GM18517 (cell line): ENCODE measurements around the gene ERO1B.

Source experiments
- ATAC-seq: cut with Tn5 transposase; IDR thresholded peaks from one replicate; pipeline ENCODE4 v1.9.1; 2021; ENCODE audit warnings: mild to moderate bottlenecking, moderate library complexity; ENCODE audit not compliant: unreplicated experiment

Gene ERO1B

GRCh38 chr1:236301080-236301957, 19.6 kb upstream of the ERO1B start:
- no peak for ATAC-seq

DNA sequence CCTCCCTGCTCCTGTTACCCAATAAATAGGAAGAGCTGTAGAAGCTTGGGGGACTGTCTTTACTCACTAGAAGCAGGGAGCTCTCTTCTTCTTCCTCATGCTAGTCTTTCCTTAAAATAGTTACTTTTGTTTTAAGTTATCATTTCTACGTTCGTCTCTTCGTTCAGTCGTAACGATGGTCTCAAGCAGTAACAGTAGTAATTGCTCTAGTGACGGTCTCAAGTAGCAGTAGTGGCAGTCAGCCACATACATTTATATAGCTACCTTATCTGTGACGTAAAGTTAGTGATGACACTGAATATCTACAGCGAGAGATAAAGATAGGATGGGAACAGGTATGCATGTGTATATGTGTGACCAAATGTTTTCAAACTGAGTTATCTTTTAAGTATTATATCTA, 15.4 kb upstream of the ERO1B start:
- ATAC-seq: no peak

DNA sequence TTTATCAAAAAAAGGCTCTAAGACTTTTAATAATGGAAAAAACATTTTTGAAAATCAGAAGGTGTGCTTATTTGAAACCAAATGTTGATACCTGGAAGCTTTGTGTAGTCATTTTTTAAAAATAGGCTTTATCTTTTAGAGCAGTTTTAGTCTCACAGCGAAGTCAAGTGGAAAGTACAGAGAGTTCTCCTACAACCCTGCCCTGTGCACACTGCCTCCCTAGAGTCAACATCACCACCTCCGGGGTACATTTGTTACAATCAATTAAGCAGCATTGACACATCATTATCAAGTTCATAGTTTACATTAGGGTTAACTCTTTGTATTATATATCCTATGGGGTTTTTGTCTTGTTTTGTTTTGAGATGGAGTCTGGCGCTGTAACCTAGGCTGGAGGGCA, 10.7 kb upstream of the ERO1B start:
- ATAC-seq: no peak

GRCh38 chr1:236289492-236290131, 7.9 kb upstream of the ERO1B start:
- no peak for ATAC-seq

DNA sequence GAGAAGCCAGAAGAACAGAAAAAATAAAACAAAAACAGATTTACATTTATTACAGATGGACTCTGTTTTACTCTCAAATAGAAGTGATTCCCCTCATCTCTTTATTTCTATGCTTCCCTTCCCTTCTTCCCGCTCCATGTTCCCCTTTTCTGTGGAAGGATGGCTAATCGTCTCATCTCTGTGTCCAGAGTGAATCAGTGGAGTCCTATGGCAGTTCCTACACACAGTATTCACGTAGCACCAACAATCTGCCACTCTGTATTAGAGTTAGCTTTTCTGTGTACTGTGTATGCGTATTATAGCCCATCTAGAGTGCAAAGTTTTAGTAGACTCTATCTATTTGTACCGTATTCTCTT, 6.8 kb upstream of the ERO1B start:
- no peak for ATAC-seq

- ATAC-seq: no peak
Observed at GRCh38 chr1:236287757-236288619, 6.2 kb upstream of the ERO1B start.

DNA sequence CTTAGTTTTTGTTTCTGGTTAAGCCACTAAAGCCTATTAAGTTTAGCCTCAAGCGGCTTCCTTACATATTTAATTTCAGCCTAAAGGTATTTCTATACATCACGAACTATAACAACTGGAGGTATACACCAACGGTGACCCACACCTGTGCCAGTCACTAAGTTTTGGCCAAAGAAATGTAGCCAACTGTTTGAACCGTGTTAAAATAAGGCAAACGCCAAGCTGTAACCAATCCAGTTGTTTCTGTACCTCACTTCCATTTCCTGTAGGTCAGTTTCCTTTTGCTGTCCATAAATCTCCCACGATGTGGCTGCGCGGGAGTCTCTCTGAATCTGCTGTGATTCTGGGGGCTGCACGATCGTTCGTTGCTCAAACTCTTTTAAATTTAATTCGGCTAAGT, 5.6 kb upstream of the ERO1B start:
- no peak for ATAC-seq

GRCh38 chr1:236284291-236284721, 2.5 kb upstream of the ERO1B start:
- peak; percentile 55 for ATAC-seq

DNA sequence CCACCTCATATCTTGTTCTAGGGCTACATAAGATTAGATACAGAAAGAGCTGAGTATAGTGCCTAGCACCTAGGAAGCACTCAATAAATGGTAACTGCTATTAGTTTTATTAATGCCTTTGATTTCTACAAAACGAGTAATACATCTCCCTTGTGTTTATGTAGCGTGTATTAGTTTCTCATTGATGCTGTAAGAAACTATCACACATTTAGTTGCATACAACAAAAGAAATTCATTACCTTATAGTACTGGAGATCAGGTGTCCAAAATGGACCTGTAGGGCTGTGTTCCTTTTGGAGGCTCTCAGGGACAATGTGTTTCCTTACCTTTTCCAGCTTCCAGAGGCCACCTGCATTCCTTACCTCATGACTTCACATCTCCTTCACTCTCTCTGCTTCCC, 961 bp upstream of the ERO1B start:
- no peak for ATAC-seq

DNA sequence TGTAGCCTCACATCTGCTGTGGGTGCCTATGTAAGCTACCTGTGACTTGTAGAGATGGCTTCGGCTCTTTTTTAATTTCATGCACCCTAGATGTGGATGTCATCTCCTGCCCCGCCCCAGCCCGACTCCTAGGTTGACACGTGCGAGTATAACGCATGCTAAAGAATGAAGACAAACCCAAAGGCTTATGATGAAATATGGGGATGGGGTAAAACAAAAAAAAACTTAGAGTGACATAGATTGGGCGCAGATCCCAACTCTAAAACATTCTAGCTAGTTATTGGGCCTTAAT, 613 bp upstream of the ERO1B start:
- ATAC-seq: no peak

- ATAC-seq: no peak
Observed at GRCh38 chr1:236281198-236281653, 532 bp downstream of the ERO1B start.

GRCh38 chr1:236280438-236281197, 1.1 kb downstream of the ERO1B start:
- ATAC-seq: no peak

DNA sequence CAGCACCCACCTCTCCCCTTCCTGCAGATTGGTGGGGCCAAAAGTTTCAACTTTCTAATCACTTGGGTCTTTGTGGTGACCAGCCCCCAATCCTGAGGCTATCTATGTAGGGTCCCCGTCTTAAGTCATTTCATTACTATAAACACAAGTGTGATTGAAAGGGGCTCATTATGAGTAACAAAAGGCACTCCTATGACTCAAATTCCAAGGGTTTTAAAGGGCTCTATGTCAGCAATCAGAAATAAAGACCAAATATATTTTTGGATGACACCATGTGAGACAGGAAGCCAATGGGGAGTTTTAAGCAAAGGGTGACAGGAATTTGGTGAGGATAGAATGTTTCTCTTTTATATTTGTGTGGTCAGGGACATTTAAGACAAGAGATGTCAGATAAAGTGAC, 6.2 kb downstream of the ERO1B start:
- ATAC-seq: no peak

GRCh38 chr1:236275061-236275460, 6.7 kb downstream of the ERO1B start:
- ATAC-seq: no peak

- ATAC-seq: no peak
Observed at GRCh38 chr1:236273358-236273757, 8.4 kb downstream of the ERO1B start.

DNA sequence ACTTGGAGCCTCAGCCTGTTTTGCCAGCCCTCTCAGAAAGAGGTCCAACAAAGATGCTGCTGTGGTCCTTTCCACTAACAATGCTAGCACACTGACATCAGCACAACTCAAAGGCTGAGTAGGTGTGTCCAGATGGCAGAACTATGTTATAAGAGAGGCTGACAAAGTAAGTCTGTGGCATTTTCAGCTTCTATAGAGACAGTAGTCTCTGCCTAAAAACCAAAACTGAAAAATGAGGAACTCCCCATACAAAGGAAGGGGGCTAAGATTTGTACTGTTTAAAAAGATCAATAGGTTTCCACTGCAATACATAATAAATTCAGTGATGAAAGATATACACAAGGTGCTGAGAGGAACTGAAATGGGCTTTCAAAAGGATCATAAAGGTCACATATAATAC, 12.3 kb downstream of the ERO1B start:
- no peak for ATAC-seq

DNA sequence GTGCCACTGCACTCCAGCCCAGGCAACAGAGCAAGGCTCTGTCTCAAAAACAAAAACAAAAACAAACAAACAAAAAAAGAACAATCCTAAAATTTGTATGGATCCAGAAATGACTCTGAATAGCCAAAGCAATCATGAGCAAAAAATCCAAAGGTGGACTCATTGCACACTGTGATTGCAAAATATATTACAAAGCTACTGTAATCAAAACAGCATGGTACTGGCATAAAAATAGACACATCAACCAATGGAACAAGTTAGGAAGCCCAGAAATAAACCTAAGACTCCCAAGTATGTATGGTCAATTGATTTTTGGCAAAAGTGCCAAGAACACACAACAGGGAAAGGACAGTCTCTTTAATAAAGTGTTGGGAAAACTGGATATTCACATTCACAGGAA, 19.9 kb downstream of the ERO1B start:
- ATAC-seq: no peak

- no peak for ATAC-seq
Observed at GRCh38 chr1:236261033-236261432, 20.7 kb downstream of the ERO1B start.

- ATAC-seq: no peak
Observed at GRCh38 chr1:236259043-236259442, 22.7 kb downstream of the ERO1B start.

DNA sequence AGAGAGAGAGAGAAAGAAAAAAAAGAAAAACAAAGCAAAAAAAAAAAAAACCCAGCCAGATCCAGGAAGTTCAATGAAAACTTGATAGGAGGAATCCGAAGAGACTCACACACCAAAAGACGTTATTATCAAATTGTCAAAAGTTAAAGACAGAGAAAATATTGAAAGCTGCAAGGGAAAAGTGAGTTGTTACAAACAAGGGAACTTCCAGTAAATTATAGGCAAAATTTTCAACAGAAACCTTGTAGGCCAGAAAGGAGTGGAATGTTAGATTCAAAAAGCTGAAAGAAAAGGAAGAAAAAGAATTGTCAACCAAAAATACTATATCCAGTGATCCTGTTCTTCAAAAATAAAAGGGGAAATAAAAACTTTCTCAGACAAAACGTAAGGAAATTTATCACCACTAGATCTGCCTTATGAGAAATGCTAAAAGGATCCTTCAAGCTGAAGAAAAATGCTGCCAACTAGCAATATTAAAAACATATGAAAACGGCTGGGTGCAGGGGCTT, 23.6 kb downstream of the ERO1B start:
- ATAC-seq: no peak

- no peak for ATAC-seq
Observed at GRCh38 chr1:236257216-236257615, 24.5 kb downstream of the ERO1B start.
